ENCODE measurements around the gene PLCB4. TPM values are rescaled to one million over a fixed set of nuclear protein-coding genes. Genes with fewer than 3 reads are reported as not detected.
A peak's percentile ranks its signal among the peaks of the same experiment; 100 is the strongest.

The PLCB4 gene
- polyA plus RNA-seq, 1 donor, result 14.6 TPM

DNA sequence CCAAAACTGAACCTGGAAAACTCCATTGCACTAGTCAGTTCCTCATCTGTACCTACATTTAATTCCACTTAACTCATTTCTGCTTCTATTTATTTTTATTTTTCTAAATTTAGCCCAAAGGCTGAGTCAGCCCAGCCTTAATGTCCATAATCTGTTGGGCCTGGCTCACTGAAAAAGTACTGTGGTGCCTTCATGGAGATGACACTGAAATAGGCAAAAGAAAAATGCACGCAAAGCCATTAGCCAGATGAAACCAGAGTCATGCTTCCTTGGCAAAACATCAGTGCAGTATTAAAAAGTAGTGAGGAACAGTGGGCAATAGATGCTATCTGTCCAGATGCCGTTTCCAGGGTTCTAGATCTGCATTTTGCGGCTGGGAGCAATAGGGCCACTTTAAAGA, 14.7 kb upstream of the PLCB4 start:
- WGBS (ENCODE audit: insufficient coverage, low lambda C conversion rate), result no CpG with 5 or more reads among the region's 3 CpGs
- H3K4me3 ChIP-seq (ENCODE audit: low read length), result no peak overlapping the region
- no peak for DNase-seq
- H3K9me3 ChIP-seq (ENCODE audit: control insufficient read depth, low read depth, low read length), result no peaks in the 10 kb centered on the region
- H3K4me1 ChIP-seq (ENCODE audit: control insufficient read depth, insufficient read depth, low read length), result no peaks in the 10 kb centered on the region
- H3K36me3 ChIP-seq (ENCODE audit: control insufficient read depth, insufficient read depth, low read length), result no peaks in the 10 kb centered on the region
- no peak overlapping the region for H3K27ac ChIP-seq (ENCODE audit: low read length)
- H3K27me3 ChIP-seq (ENCODE audit: control insufficient read depth, insufficient read depth, low read length), result no peaks in the 10 kb centered on the region

GRCh38 chr20:9059931-9060330, 9.0 kb upstream of the PLCB4 start:
- Histone ChIP-seq H3K27me3 (ENCODE audit: control insufficient read depth, insufficient read depth, low read length) (no peaks in the 10 kb centered on the region), H3K36me3 (ENCODE audit: control insufficient read depth, insufficient read depth, low read length) (no peaks in the 10 kb centered on the region), H3K9me3 (ENCODE audit: control insufficient read depth, low read depth, low read length) (no peaks in the 10 kb centered on the region), H3K4me1 (ENCODE audit: control insufficient read depth, insufficient read depth, low read length) (no peaks in the 10 kb centered on the region), H3K4me3 (ENCODE audit: low read length) (no peak overlapping the region), H3K27ac (ENCODE audit: low read length) (no peak overlapping the region)
- no CpG with 5 or more reads among the region's 6 CpGs for WGBS (ENCODE audit: insufficient coverage, low lambda C conversion rate)
- no peak for DNase-seq

- Histone ChIP-seq H3K9me3 (ENCODE audit: control insufficient read depth, low read depth, low read length) (no peaks in the 10 kb centered on the region), H3K4me3 (ENCODE audit: low read length) (no peak overlapping the region), H3K36me3 (ENCODE audit: control insufficient read depth, insufficient read depth, low read length) (no peaks in the 10 kb centered on the region), H3K4me1 (ENCODE audit: control insufficient read depth, insufficient read depth, low read length) (no peaks in the 10 kb centered on the region), H3K27ac (ENCODE audit: low read length) (no peak overlapping the region), H3K27me3 (ENCODE audit: control insufficient read depth, insufficient read depth, low read length) (no peaks in the 10 kb centered on the region)
- 100% methylated on average over 1 of the region's 1 CpG for WGBS (ENCODE audit: insufficient coverage, low lambda C conversion rate)
- no peak for DNase-seq
Measured at GRCh38 chr20:9061434-9061833, 7.5 kb upstream of the PLCB4 start.

DNA sequence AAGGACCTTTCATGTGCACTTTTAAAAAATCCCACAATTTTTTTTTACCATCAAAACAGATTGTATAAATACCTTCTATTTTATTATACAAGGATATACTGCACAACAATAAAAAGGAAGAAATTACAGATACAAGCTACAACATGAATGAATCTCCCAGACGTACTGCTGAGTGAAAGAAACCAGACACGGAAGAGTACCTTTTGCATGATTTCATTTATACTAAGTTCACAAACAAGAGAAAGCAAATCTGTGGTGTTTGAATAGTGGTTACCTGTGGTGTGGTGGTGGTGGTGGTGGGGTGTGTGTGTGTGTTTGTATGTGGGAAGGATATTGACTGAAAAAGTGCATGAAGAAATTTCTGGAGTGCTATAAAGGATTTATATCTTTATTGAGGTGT, 6.8 kb upstream of the PLCB4 start:
- H3K9me3 ChIP-seq (ENCODE audit: control insufficient read depth, low read depth, low read length), result no peaks in the 10 kb centered on the region
- DNase-seq, result no peak
- WGBS (ENCODE audit: insufficient coverage, low lambda C conversion rate), result no CpG with 5 or more reads among the region's 2 CpGs
- H3K27me3 ChIP-seq (ENCODE audit: control insufficient read depth, insufficient read depth, low read length), result no peaks in the 10 kb centered on the region
- no peak overlapping the region for H3K4me3 ChIP-seq (ENCODE audit: low read length)
- H3K4me1 ChIP-seq (ENCODE audit: control insufficient read depth, insufficient read depth, low read length), result no peaks in the 10 kb centered on the region
- no peaks in the 10 kb centered on the region for H3K36me3 ChIP-seq (ENCODE audit: control insufficient read depth, insufficient read depth, low read length)
- no peak overlapping the region for H3K27ac ChIP-seq (ENCODE audit: low read length)

DNA sequence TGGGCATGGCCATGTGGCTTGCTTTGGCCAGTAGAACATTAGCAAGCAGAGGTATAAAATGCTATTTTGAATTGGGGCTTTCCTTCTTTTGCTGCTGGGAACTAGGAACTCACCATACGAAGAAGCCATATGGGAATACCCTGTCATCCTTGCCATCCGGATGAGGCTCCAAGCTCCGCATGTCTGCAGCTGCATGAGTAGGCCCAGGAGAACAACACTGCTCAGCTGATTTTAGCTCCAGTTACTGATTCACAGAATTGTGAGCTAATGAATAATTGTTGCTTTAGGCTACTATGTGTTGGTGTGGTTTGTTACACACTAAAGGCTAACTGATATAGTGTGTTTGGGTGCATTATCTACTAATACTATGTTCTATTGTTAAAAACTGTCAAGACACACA, 2.7 kb upstream of the PLCB4 start:
- DNase-seq, result no peak
- H3K27me3 ChIP-seq (ENCODE audit: control insufficient read depth, insufficient read depth, low read length), result no peaks in the 10 kb centered on the region
- H3K4me3 ChIP-seq (ENCODE audit: low read length), result no peak overlapping the region
- peaks cover 4% of the 10 kb centered on the region for H3K4me1 ChIP-seq (ENCODE audit: control insufficient read depth, insufficient read depth, low read length)
- WGBS (ENCODE audit: insufficient coverage, low lambda C conversion rate), result no CpG with 5 or more reads among the region's 3 CpGs
- no peaks in the 10 kb centered on the region for H3K36me3 ChIP-seq (ENCODE audit: control insufficient read depth, insufficient read depth, low read length)
- H3K27ac ChIP-seq (ENCODE audit: low read length), result no peak overlapping the region
- H3K9me3 ChIP-seq (ENCODE audit: control insufficient read depth, low read depth, low read length), result no peaks in the 10 kb centered on the region

DNA sequence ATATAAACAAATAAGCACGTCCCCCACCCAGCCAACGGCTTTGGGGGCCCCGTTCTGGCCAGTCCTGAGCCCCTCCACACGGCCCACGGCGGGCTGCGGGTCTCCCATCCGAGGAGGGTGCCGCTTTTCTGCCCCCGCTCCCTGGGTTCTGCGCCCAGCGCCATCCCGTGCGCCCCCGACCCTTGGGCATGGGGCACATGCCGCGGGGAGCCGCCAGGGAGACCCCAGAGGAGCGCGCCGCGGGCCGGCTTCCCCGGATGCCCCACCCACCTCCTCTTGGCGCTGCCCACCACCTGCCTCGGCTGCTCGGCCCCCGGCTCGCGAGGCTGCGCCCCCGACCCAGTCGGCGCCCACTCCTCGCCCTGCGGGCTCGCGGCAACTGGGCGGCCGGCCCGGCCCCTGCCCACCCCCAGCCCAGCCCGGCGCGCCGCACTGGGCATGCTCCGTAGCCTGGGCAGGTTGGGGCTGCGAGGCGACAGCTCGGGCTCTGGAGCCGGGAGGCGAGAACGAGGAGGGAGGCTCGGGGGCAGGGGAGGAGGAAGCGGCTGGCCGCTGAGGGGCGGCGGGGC, 570 bp upstream of the PLCB4 start:
- Histone ChIP-seq H3K4me3 (ENCODE audit: low read length) (peak overlapping the region; percentile 73), H3K36me3 (ENCODE audit: control insufficient read depth, insufficient read depth, low read length) (no peaks in the 10 kb centered on the region), H3K27me3 (ENCODE audit: control insufficient read depth, insufficient read depth, low read length) (no peaks in the 10 kb centered on the region), H3K27ac (ENCODE audit: low read length) (peak overlapping the region; percentile 72), H3K4me1 (ENCODE audit: control insufficient read depth, insufficient read depth, low read length) (peaks cover 11% of the 10 kb centered on the region), H3K9me3 (ENCODE audit: control insufficient read depth, low read depth, low read length) (no peaks in the 10 kb centered on the region)
- no CpG with 5 or more reads among the region's 57 CpGs for WGBS (ENCODE audit: insufficient coverage, low lambda C conversion rate)
- DNase-seq, result peak; percentile 26 to 70

- Histone ChIP-seq H3K27ac (ENCODE audit: low read length) (no peak overlapping the region), H3K36me3 (ENCODE audit: control insufficient read depth, insufficient read depth, low read length) (no peaks in the 10 kb centered on the region), H3K9me3 (ENCODE audit: control insufficient read depth, low read depth, low read length) (no peaks in the 10 kb centered on the region), H3K4me3 (ENCODE audit: low read length) (no peak overlapping the region), H3K4me1 (ENCODE audit: control insufficient read depth, insufficient read depth, low read length) (peaks cover 11% of the 10 kb centered on the region), H3K27me3 (ENCODE audit: control insufficient read depth, insufficient read depth, low read length) (no peaks in the 10 kb centered on the region)
- WGBS (ENCODE audit: insufficient coverage, low lambda C conversion rate), result 95% methylated on average over 3 of the region's 3 CpGs
- no peak for DNase-seq
Measured at GRCh38 chr20:9070304-9070703, 1.4 kb downstream of the PLCB4 start.

DNA sequence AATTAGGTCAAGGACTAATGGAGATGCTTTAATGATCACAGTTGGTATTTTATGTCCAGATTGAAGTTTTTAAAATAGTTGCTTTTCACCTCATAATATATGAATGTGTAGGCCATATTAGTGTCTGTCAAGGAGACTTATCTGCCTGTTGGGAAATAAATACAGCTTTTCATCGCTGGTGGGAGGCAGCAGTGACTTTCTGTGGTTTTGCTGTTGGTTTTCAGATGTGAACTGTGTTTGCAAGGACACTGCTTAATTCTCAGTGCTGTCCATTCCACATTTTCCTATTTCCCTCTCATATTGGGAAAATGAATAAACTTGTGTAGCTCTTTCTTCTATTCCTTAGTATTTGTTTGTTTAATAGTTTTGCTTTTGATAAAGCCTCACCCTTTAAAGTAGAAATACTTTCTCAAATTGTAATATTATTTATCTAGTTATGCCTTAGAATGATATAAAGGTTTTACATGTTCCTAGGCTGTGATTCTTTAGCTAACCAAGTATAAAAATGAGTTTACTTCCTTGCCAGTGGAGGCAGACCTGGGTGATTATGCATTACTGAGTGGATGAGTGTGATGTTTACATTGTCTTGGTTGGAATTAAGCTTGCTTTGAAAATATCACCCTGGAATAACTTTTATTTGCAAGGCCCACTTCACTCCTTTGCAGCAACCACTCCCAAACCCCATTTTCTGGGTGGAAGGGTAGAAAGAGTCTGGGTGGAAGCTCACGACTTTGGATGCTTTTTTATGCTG, 3.3 kb downstream of the PLCB4 start:
- no peaks in the 10 kb centered on the region for H3K27me3 ChIP-seq (ENCODE audit: control insufficient read depth, insufficient read depth, low read length)

DNA sequence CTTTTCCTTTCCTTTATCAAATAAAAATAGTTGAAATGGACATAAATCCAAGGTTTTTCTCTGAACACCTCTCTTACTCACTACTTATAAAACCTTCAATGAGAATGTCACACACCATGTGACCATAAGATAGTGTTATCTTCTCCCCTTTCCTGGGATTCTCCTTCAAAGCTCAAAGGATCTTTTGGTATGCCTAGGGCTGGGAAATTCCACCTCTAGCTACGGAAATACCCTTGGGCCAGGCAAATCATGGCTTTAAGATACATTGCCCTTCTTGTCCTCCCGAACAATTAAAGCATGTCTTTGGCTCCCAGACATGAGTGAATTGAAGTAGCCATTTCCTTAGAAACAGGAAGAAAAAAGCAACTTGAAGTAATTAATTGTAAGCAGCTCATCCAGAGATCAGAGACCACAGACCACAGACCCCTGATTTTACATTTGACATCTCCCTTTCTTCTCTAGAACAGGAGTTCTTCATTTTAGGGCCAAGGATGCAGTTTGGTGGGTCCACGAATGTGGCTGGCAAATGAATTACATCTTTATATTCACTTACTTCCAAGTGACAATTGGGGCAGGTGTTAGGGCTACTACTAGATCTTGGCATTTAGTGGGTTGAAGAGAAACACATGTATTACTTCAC, 4.1 kb downstream of the PLCB4 start:
- no peak overlapping the region for H3K4me3 ChIP-seq (ENCODE audit: low read length)
- H3K27me3 ChIP-seq (ENCODE audit: control insufficient read depth, insufficient read depth, low read length), result no peaks in the 10 kb centered on the region
- no CpG with 5 or more reads among the region's 3 CpGs for WGBS (ENCODE audit: insufficient coverage, low lambda C conversion rate)
- H3K36me3 ChIP-seq (ENCODE audit: control insufficient read depth, insufficient read depth, low read length), result no peaks in the 10 kb centered on the region
- H3K9me3 ChIP-seq (ENCODE audit: control insufficient read depth, low read depth, low read length), result no peaks in the 10 kb centered on the region
- H3K4me1 ChIP-seq (ENCODE audit: control insufficient read depth, insufficient read depth, low read length), result peaks cover 7% of the 10 kb centered on the region
- H3K27ac ChIP-seq (ENCODE audit: low read length), result no peak overlapping the region
- peak in 1 of 2 donors; percentile 55 for DNase-seq

More for the DNA sequence above, 3.3 kb downstream of the PLCB4 start:
- no peak overlapping the region for H3K27ac ChIP-seq (ENCODE audit: low read length)
- peaks cover 11% of the 10 kb centered on the region for H3K4me1 ChIP-seq (ENCODE audit: control insufficient read depth, insufficient read depth, low read length)
- H3K9me3 ChIP-seq (ENCODE audit: control insufficient read depth, low read depth, low read length), result no peaks in the 10 kb centered on the region
- no peaks in the 10 kb centered on the region for H3K36me3 ChIP-seq (ENCODE audit: control insufficient read depth, insufficient read depth, low read length)
- DNase-seq, result no peak
- no peak overlapping the region for H3K4me3 ChIP-seq (ENCODE audit: low read length)
- WGBS (ENCODE audit: insufficient coverage, low lambda C conversion rate), result 86% methylated on average over 1 of the region's 2 CpGs

GRCh38 chr20:9075264-9076095, 6.6 kb downstream of the PLCB4 start:
- Histone ChIP-seq H3K4me1 (ENCODE audit: control insufficient read depth, insufficient read depth, low read length) (peaks cover 7% of the 10 kb centered on the region), H3K27me3 (ENCODE audit: control insufficient read depth, insufficient read depth, low read length) (no peaks in the 10 kb centered on the region), H3K36me3 (ENCODE audit: control insufficient read depth, insufficient read depth, low read length) (no peaks in the 10 kb centered on the region), H3K27ac (ENCODE audit: low read length) (no peak overlapping the region), H3K9me3 (ENCODE audit: control insufficient read depth, low read depth, low read length) (no peaks in the 10 kb centered on the region), H3K4me3 (ENCODE audit: low read length) (no peak overlapping the region)
- DNase-seq, result no peak
- no CpG with 5 or more reads among the region's 6 CpGs for WGBS (ENCODE audit: insufficient coverage, low lambda C conversion rate)

All from large intestine (tissue), 3 donors.